Left colon (tissue), 2 donors: Measurements from ENCODE around the gene GGCT. TPM values are rescaled to one million over a fixed set of nuclear protein-coding genes. Genes with fewer than 3 reads are reported as not detected.
A peak's percentile ranks its signal among the peaks of the same experiment; 100 is the strongest.
"Not testable (repeated sequence)": the region's sequence is repeated elsewhere in the genome, so short reads cannot be mapped to it uniquely, and the experiment has no call there.

Experiments
- ATAC-seq: fragments of 200-7000 bp; cut with Tn5 transposase; one replicate; pipeline ENCODE4 v1.9.1; 2020; ENCODE audit warnings: mild to moderate bottlenecking, moderate library complexity
- DNase-seq, 2 donors: peaks; one replicate each; pipeline ENCODE4 v3.0.0-alpha.2; 2020
- intact Hi-C, 2 donors: fragments of 100-400 bp; cut with DNase I in 1 of 2; cut with micrococcal nuclease in 1 of 2; formaldehyde crosslinking; loops; one replicate each; pipeline versions ENCODE4 v1.11.2 to v1.14.0; 2022; cut with DNase I, micrococcal nuclease
- total RNA-seq, 2 donors: library from RNA; stranded (reverse); fragmentation: NEBNext Ultra II Directional; extraction: Animal tissue kit (Norgen Biotek cat#: 25700); gene quantifications; one replicate each; pipeline ENCODE4 v1.2.1, GENCODE V29; 2021
- donor health status: DM: no; HTN: no; CAD: no.
- donor health status: DM: yes; HTN: yes; CAD: no.

Gene GGCT
- total RNA-seq, 2 donors from 2014 or later: 34.8 to 47.6 TPM

- intact Hi-C loops: no loop called here
- DNase-seq: no peak
- ATAC-seq: no peak
Observed at GRCh38 chr7:30491417-30491816, 13.2 kb downstream of the GGCT start.

GRCh38 chr7:30487371-30487770, 17.3 kb downstream of the GGCT start:
- no peak for ATAC-seq
- no peak for DNase-seq
- intact Hi-C loops: no loop called here

GRCh38 chr7:30485667-30486066, 19.0 kb downstream of the GGCT start:
- ATAC-seq: no peak
- intact Hi-C loops: no loop called here
- DNase-seq: no peak

GRCh38 chr7:30481416-30481815, 23.2 kb downstream of the GGCT start:
- ATAC-seq, DNase-seq, intact Hi-C loops: not testable (repeated sequence)

GRCh38 chr7:30479202-30480120, 25.2 kb downstream of the GGCT start:
- intact Hi-C loops: no loop called here
- DNase-seq: no peak
- peak; percentile 39 for ATAC-seq

- intact Hi-C loops: no loop called here
- DNase-seq: peak; percentile 85
- ATAC-seq: peak; percentile 94
Observed at GRCh38 chr7:30478349-30479201, 26.1 kb downstream of the GGCT start, which contains the start of gene NOD1. Gene NOD1 (minus strand): TSS chr7:30478784. CDS start chr7:30456921, 21,863 bp downstream.

- peak; percentile 24 for ATAC-seq
- intact Hi-C loops: no loop called here
- no peak for DNase-seq
Observed at GRCh38 chr7:30476459-30477145, 28.0 kb downstream of the GGCT start.

GRCh38 chr7:30475580-30475979, 29.0 kb downstream of the GGCT start:
- no peak for DNase-seq
- ATAC-seq: no peak
- intact Hi-C loops: no loop called here

GRCh38 chr7:30474893-30475292, 29.7 kb downstream of the GGCT start:
- intact Hi-C loops: no loop called here
- ATAC-seq (no peak), DNase-seq (no peak)

- ATAC-seq: no peak
- intact Hi-C loops: no loop called here
- DNase-seq: no peak
Observed at GRCh38 chr7:30474485-30474884, 30.1 kb downstream of the GGCT start.

GRCh38 chr7:30473903-30474302, 30.7 kb downstream of the GGCT start:
- intact Hi-C loops: no loop called here
- DNase-seq: no peak

GRCh38 chr7:30472784-30473775, 31.5 kb downstream of the GGCT start:
- intact Hi-C loops: no loop called here
- DNase-seq (no peak), ATAC-seq (no peak)

More at GRCh38 chr7:30473903-30474302, 30.7 kb downstream of the GGCT start:
- no peak for ATAC-seq

- intact Hi-C loops: no loop called here
- ATAC-seq (no peak), DNase-seq (no peak)
Observed at GRCh38 chr7:30472081-30472783, 32.4 kb downstream of the GGCT start.

GRCh38 chr7:30471205-30471604, 33.4 kb downstream of the GGCT start:
- DNase-seq (no peak), ATAC-seq (no peak)

GRCh38 chr7:30470771-30471170, 33.9 kb downstream of the GGCT start:
- DNase-seq (peak in 1 of 2 donors; percentile 49), ATAC-seq (no peak)
- intact Hi-C loops: no loop called here

More at GRCh38 chr7:30471205-30471604, 33.4 kb downstream of the GGCT start:
- intact Hi-C loops: no loop called here

GRCh38 chr7:30470163-30470770, 34.4 kb downstream of the GGCT start:
- ATAC-seq: no peak
- intact Hi-C loops: no loop called here
- no peak for DNase-seq

- peak; percentile 57 to 76 for DNase-seq
- ATAC-seq: peak; percentile 88
- intact Hi-C loops: no loop called here
Observed at GRCh38 chr7:30469303-30469702, 35.3 kb downstream of the GGCT start.
